Testis (tissue), 3 donors: Measurements from ENCODE around the gene FBXL17. TPM values are rescaled to one million over a fixed set of nuclear protein-coding genes. Genes with fewer than 3 reads are reported as not detected.

Experiments used
- DNase-seq: peaks from one replicate; pipeline ENCODE4 v3.0.0-alpha.2; 2019
- H3K27ac ChIP-seq, 2 donors: fragments of 200-600 bp; sonication (generic); one replicate each; pipeline ENCODE4 v1.5.1; 2019
- H3K27me3 ChIP-seq: fragments of 200-600 bp; sonication (generic); one replicate; pipeline ENCODE4 v1.5.1; 2019
- H3K36me3 ChIP-seq: fragments of 200-600 bp; sonication (generic); one replicate; pipeline ENCODE4 v1.5.1; 2017; ENCODE audit warnings: low read depth; ENCODE audit errors: missing control alignments
- H3K4me1 ChIP-seq: fragments of 200-600 bp; sonication (generic); one replicate; pipeline ENCODE4 v1.5.1; 2019
- H3K4me3 ChIP-seq, 2 donors: fragments of 200-600 bp; sonication (generic); one replicate each; pipeline ENCODE4 v1.5.1; 2017 to 2019
- H3K9me3 ChIP-seq: fragments of 200-600 bp; sonication (generic); one replicate; pipeline ENCODE4 v1.5.1; 2017
- POLR2A ChIP-seq: fragments of 450-650 bp; IDR thresholded peaks from one replicate; pipeline ENCODE4 v1.6.1; 2017; ENCODE audit warnings: antibody characterized with exemption, mild to moderate bottlenecking, moderate library complexity
- WGBS, 2 donors: methylation state at CpG; one replicate each; pipeline ENCODE4 v1.1.5; 2018; 5-methylcytosine and 5-hydroxymethylcytosine counted together
- intact Hi-C: fragments of 100-400 bp; cut with DNase I; formaldehyde crosslinking; loops from one replicate; pipeline ENCODE4 v1.15.1; 2023; ENCODE audit warnings: low total_unique reads
- polyA plus RNA-seq: library from polyadenylated mRNA; stranded (reverse); fragments of 350-450 nt; fragmentation: Illumina TruSeq; extraction: RNeasy Lipid Tissue Mini Kit (QIAGEN cat#74804); gene quantifications from one replicate; pipeline ENCODE4 v1.2.3, GENCODE V29; 2014; ENCODE audit warnings: low read depth, low replicate concordance; ENCODE audit not compliant: insufficient read depth
- total RNA-seq, 2 donors: library from RNA; depleted of rRNA; stranded (reverse); fragments of >200 nt; gene quantifications; one replicate each; pipeline ENCODE4 v1.2.3, GENCODE V29; 2016
- TF ChIP-seq, protein P1 (sequence below), 3 experiments: fragments of 450-650 bp in 2 of 3; fragments of 200-600 bp in 1 of 3; sonication (generic) in 1 of 3; IDR thresholded peaks; one replicate each; pipeline ENCODE4 v1.5.1; 2016 to 2019; ENCODE audit warnings: antibody characterized with exemption in 3 of 3, mild to moderate bottlenecking in 2 of 3, moderate library complexity in 1 of 3

The FBXL17 gene
- total and polyA plus RNA-seq, 3 donors from 2014 or later: 20.7 to 25.1 (median 22.6) TPM

DNA sequence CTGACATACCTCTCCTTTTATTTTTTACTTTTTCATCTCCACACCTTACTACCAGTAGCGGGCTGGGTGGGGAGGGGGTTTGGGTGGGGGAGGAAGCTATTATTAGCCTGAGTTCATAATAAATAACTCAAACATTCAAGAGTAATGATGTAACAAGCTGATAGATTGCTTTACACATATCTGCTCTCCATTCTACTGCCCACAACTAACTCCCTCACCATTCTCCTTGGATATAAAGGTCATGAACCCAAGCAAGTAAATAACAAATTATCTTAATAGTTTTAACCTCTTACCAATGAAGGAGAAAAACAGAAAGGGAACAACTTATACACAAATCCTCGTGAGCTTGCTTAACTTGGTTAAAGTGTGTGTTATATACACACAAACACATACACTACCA, 15.4 kb downstream of the FBXL17 start:
- H3K27me3 ChIP-seq: no peaks in the 10 kb centered on the region
- no peak for DNase-seq
- peaks cover 3% of the 10 kb centered on the region for H3K4me1 ChIP-seq
- intact Hi-C loops: no loop called here
- H3K27ac ChIP-seq: no peak overlapping the region
- H3K9me3 ChIP-seq: no peaks in the 10 kb centered on the region
- H3K4me3 ChIP-seq: no peak overlapping the region
- 65 to 73% methylated on average over 2 of the region's 2 CpGs for WGBS, 2 donors
- H3K36me3 ChIP-seq: no peaks in the 10 kb centered on the region
- TF ChIP-seq, protein P1, sequence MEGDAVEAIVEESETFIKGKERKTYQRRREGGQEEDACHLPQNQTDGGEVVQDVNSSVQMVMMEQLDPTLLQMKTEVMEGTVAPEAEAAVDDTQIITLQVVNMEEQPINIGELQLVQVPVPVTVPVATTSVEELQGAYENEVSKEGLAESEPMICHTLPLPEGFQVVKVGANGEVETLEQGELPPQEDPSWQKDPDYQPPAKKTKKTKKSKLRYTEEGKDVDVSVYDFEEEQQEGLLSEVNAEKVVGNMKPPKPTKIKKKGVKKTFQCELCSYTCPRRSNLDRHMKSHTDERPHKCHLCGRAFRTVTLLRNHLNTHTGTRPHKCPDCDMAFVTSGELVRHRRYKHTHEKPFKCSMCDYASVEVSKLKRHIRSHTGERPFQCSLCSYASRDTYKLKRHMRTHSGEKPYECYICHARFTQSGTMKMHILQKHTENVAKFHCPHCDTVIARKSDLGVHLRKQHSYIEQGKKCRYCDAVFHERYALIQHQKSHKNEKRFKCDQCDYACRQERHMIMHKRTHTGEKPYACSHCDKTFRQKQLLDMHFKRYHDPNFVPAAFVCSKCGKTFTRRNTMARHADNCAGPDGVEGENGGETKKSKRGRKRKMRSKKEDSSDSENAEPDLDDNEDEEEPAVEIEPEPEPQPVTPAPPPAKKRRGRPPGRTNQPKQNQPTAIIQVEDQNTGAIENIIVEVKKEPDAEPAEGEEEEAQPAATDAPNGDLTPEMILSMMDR (IDR thresholded peaks at IDR 0.05): no peak
- TF ChIP-seq POLR2A: no peak

DNA sequence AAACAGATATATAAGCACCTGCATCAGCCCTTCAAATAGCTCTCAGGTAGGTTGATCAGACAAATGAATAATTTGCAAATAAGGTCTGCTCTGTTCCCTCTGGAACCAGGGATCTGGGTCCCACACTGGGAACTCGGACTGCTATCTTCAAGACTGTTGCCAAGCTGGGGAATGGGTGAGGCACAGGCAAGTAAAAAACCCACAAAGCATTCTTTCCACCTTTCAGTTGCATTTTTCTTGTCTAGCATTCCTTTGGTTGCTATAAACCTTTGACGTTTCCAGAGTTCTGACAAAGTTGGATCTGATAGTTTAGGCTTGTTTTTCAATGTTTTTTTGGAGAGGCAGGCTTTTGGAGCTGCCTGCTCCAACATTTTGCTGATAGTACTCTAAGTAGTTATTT, 20.1 kb downstream of the FBXL17 start:
- no peaks in the 10 kb centered on the region for H3K27me3 ChIP-seq
- no peak for DNase-seq
- H3K9me3 ChIP-seq: no peaks in the 10 kb centered on the region
- TF ChIP-seq POLR2A: no peak
- TF ChIP-seq, protein P1 (IDR thresholded peaks at IDR 0.05): no peak
- no peak overlapping the region for H3K27ac ChIP-seq
- no peaks in the 10 kb centered on the region for H3K36me3 ChIP-seq
- WGBS, 2 donors: 59 to 86% methylated on average over 2 of the region's 2 CpGs
- H3K4me3 ChIP-seq: no peak overlapping the region
- intact Hi-C loops: no loop called here
- peaks cover 3% of the 10 kb centered on the region for H3K4me1 ChIP-seq

DNA sequence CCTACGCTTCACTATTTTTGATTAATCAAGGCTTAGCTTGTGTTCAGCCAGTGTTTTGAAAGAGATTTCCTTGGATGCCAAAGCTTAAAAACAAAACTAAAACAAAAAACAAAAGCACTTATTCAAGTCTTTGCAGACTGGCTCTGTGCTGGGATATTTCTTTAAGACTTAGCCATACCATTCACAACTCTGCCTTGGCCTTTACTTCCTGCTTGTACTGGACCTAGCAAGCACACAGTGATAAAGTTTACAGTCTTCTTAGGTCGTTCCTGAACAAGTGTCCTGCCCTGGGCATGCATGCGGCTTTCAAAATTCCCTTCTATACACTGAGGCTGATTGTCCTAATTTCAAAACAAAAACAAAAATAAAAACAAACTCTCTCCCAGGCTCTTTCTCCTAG, 20.7 kb downstream of the FBXL17 start:
- H3K9me3 ChIP-seq: no peaks in the 10 kb centered on the region
- DNase-seq: no peak
- no peak overlapping the region for H3K4me3 ChIP-seq
- no peaks in the 10 kb centered on the region for H3K36me3 ChIP-seq
- H3K27ac ChIP-seq: no peak overlapping the region
- H3K4me1 ChIP-seq: peaks cover 3% of the 10 kb centered on the region
- intact Hi-C loops: no loop called here
- no peaks in the 10 kb centered on the region for H3K27me3 ChIP-seq
- WGBS, 2 donors: 77 to 84% methylated on average over 3 of the region's 3 CpGs
- no peak for TF ChIP-seq POLR2A
- TF ChIP-seq, protein P1 (IDR thresholded peaks at IDR 0.05): no peak

DNA sequence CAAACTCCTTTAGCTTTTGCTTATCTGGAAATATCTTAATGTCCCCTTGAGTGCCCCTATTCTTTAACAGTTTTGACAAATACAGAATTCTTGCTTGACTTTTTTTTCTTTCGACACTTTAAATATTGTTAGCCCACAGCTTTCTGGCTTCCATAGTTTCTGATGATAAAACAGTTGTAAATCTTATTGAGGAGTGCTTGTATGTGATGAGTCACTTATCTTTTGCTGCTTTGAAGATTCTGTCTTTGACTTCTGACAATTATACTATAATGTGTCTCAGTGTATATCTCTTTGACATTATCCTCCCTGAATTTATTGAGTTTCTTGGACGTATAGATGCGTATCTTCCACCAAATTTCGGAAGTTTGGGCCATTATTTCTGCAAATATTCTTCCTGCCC, 21.6 kb downstream of the FBXL17 start:
- 91 to 92% methylated on average over 4 of the region's 4 CpGs for WGBS, 2 donors
- H3K36me3 ChIP-seq: no peaks in the 10 kb centered on the region
- DNase-seq: no peak
- TF ChIP-seq, protein P1 (IDR thresholded peaks at IDR 0.05): no peak
- no peak for TF ChIP-seq POLR2A
- H3K27ac ChIP-seq: no peak overlapping the region
- intact Hi-C loops: no loop called here
- H3K27me3 ChIP-seq: no peaks in the 10 kb centered on the region
- H3K9me3 ChIP-seq: no peaks in the 10 kb centered on the region
- H3K4me3 ChIP-seq: no peak overlapping the region
- peaks cover 3% of the 10 kb centered on the region for H3K4me1 ChIP-seq

DNA sequence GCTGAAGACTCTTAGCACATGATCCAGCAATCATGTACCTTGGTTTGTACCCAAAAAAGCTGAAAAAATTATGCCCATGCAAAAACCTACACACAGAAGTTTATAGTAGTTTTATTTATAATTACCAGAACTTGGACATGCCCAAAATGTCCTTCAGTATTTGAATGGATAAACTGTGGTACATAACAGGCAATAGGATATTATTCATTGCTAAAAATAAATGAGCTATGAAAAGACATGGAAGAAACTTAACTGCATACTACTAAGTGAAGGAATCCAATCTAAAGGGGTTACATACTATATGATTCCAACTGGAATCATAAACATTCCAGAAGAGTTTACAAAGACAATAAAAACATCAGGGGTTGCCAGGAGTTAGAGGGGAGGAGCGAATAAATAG, 25.6 kb downstream of the FBXL17 start:
- Histone ChIP-seq H3K36me3 (no peaks in the 10 kb centered on the region), H3K4me1 (no peaks in the 10 kb centered on the region), H3K27ac (no peak overlapping the region), H3K9me3 (no peaks in the 10 kb centered on the region), H3K27me3 (no peaks in the 10 kb centered on the region), H3K4me3 (no peak overlapping the region)
- intact Hi-C loops: no loop called here
- TF ChIP-seq POLR2A: no peak
- TF ChIP-seq, protein P1 (IDR thresholded peaks at IDR 0.05): no peak
- DNase-seq: no peak
- WGBS, 2 donors: 96 to 100% methylated on average over 1 of the region's 1 CpG
